HG03175 (cell line): ENCODE results near the gene HERC6.
"Not testable (repeated sequence)": the region's sequence is repeated elsewhere in the genome, so short reads cannot be mapped to it uniquely, and the experiment has no call there.

Experiments
- ATAC-seq: cut with Tn5 transposase; IDR thresholded peaks from one replicate; pipeline ENCODE4 v1.9.1; 2021; ENCODE audit warnings: mild to moderate bottlenecking, moderate library complexity; ENCODE audit not compliant: unreplicated experiment

HERC6 gene

GRCh38 chr4:88443486-88443885 is 64.8 kb downstream of the HERC6 start:
- ATAC-seq, result no peak

- no peak for ATAC-seq
These were observed 66.6 kb downstream of the HERC6 start for GRCh38 chr4:88445252-88445651.

GRCh38 chr4:88446124-88446523 is 67.5 kb downstream of the HERC6 start:
- no peak for ATAC-seq

- ATAC-seq, result no peak
These were observed 68.9 kb downstream of the HERC6 start for GRCh38 chr4:88447371-88448095.

GRCh38 chr4:88448211-88448765 is 69.6 kb downstream of the HERC6 start:
- not testable (repeated sequence) for ATAC-seq

- ATAC-seq, result no peak
These were observed 70.2 kb downstream of the HERC6 start for GRCh38 chr4:88448889-88449288.

GRCh38 chr4:88449290-88449689 is 70.6 kb downstream of the HERC6 start:
- ATAC-seq, result no peak

- ATAC-seq, result no peak
These were observed 72.6 kb downstream of the HERC6 start for GRCh38 chr4:88451205-88451604.

- no peak for ATAC-seq
These were observed 74.3 kb downstream of the HERC6 start for GRCh38 chr4:88452912-88453311.

- ATAC-seq, result peak; percentile 93
These were observed 78.1 kb downstream of the HERC6 start, which contains the start of gene HERC5 for GRCh38 chr4:88456670-88457306. Gene HERC5, plus strand, starts transcription at chr4:88457119. Its CDS starts 151 bp downstream, at chr4:88457270.

GRCh38 chr4:88457307-88458103 is 78.9 kb downstream of the HERC6 start:
- ATAC-seq, result peak; percentile 37

- ATAC-seq, result no peak
These were observed 79.6 kb downstream of the HERC6 start for GRCh38 chr4:88458104-88458740.

GRCh38 chr4:88465653-88466192 is 87.1 kb downstream of the HERC6 start:
- no peak for ATAC-seq

- ATAC-seq, result no peak
These were observed 88.7 kb downstream of the HERC6 start for GRCh38 chr4:88467392-88467791.

- no peak for ATAC-seq
These were observed 98.7 kb downstream of the HERC6 start for GRCh38 chr4:88477229-88477860.

- no peak for ATAC-seq
These were observed 99.6 kb downstream of the HERC6 start for GRCh38 chr4:88478247-88478646.

- ATAC-seq, result no peak
These were observed 102.9 kb downstream of the HERC6 start for GRCh38 chr4:88481537-88481936.

GRCh38 chr4:88489100-88489761 is 110.6 kb downstream of the HERC6 start:
- ATAC-seq, result no peak
